G401 (cell line): ENCODE data around the gene TNFRSF4. TPM values are rescaled to one million over a fixed set of nuclear protein-coding genes. Genes with fewer than 3 reads are reported as not detected.
"Not testable (repeated sequence)": the region's sequence is repeated elsewhere in the genome, so short reads cannot be mapped to it uniquely, and the experiment has no call there.

Experiments used
- DNase-seq: peaks from one replicate; pipeline ENCODE4 v3.0.0-alpha.2; 2015; ENCODE audit warnings: low spot score
- in situ Hi-C: cut with HindIII; loops from 2 replicates; pipeline ENCODE4 v1.10.0; 2016; ENCODE audit warnings: low sequenced_read_pairs, mixed read lengths
- total RNA-seq: library from RNA; depleted of rRNA; stranded (reverse); fragments of >200 nt; shearing (Covaris generic); gene quantifications from 2 replicates; pipeline ENCODE4 v1.2.3, GENCODE V29; 2014; rRNA removed

Gene TNFRSF4
- total RNA-seq: not detected in 2 replicates

DNA sequence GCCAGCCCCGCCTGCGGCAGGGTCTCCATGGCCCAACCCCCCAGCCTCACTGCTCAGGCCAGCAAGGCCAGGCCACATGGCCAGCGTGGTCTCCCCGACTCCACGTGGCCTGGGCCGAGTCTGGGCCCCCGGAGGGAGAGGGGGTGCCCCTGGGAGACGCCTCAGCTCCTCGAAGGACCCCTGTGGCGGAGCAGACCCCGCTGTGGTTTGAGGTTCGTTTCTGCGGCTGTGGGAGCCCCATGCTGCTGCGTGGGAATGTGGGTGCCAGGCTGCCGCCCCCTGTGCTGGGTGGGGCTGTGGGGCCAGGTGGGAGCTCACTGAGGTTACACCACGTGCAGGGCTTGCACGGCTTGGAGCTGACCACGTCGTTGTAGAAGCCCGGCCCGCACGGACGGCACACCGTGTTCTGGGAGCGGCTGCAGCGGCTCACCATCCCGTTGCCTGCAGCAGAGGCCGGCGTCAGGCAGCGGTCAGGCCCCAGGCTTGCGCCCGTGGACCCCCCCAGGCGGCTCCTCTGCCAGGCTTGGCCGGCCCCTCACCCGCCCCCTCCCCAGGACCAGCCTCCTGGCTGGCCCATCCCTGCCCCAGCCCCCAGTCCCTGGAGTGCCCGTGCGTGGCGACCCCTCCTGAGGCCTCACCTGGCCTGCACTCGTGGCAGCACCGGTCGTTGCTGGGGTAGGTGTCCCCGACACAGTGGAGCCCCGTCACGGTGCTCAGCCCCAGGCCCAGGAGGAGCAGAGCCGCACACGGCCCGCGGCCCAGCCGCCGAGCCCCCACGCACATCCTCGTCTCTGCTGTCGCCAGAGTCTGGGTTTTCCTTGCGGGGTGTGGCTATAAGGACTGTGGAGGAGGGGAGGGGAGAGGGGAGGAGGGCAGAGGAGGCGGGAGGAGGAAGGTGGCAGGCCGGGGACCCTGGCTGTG is at the start of gene TNFRSF4:
TSS of gene TNFRSF4 (minus strand) at position 809 of the 921 bp plus-strand sequence. CDS start at position 783, 26 bp downstream.
- in situ Hi-C loops: no loop called here
- DNase-seq: no peak

DNA sequence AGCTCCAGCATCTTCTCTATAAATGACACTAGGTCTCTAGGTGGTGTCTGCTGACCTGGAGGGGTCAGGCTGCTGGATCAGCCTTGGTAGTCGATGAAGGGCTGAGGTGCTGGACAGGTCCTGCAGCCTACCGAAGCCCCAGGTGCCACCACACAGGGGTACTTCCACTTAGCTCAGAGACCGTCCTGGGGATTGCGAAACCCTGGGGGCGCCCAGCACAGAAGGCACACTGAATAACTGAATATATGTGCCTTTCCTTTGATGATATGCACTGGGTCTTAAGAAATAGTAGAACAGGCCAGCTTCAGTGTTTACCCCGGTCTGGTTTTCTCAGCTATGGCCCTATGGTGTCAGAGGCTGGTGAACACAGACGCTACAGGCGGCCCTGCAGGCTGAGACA is 48.8 kb upstream of the TNFRSF4 start:
- no peak for DNase-seq
- in situ Hi-C loops: no loop called here

DNA sequence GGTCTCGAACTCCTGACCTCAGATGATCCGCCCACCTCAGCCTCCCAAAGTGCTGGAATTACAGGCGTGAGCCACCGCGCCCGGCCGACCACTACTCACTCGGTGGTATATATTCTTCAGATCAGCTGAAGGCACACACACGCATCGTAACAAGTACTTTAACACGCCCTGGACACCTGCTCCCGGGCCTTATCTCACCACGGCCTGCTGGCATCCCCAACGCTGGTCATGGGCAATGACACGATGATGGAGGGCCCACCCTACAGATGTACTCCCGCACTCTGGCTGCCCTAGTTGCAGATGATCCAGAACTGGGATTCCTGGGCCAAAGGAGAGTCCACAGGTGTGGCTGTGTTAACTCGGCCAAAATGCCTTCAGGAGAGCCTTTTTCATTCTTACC is 48.1 kb upstream of the TNFRSF4 start:
- in situ Hi-C loops: no loop called here
- DNase-seq: no peak

DNA sequence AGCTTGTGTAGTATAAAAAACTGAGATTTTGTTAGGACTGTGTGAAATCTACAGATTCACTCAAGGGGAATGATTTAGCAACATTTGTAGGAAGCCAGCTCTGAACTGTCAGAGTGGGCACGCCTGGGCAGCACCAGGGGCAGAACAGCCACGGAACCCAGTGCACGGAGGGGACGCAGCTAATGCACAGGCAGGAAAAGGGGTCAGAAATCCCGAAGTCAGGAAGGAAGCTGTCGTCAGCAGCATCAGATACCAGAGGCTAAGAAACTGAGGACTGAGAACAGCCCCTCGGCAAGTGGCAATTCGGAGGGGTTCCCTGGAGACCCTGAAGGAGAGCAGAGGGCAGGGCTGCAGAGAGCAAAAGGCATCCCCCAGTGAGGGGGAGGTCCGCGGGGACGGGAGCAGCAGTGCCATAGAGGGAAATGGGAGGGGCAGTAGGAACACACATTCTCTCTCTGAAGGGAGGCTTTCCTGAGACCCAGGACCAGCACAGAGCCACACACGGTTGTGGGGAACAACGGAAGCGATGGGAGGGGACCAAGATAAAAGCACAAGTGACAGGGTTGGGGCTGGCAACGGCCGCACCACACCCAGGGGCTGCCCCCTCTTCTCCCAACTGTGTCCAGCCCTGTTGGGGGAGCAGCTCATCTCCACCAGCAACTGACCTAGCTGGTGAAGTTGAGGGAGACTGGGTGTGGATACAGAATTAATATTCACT is 47.0 kb upstream of the TNFRSF4 start:
- in situ Hi-C loops: no loop called here
- DNase-seq: no peak

DNA sequence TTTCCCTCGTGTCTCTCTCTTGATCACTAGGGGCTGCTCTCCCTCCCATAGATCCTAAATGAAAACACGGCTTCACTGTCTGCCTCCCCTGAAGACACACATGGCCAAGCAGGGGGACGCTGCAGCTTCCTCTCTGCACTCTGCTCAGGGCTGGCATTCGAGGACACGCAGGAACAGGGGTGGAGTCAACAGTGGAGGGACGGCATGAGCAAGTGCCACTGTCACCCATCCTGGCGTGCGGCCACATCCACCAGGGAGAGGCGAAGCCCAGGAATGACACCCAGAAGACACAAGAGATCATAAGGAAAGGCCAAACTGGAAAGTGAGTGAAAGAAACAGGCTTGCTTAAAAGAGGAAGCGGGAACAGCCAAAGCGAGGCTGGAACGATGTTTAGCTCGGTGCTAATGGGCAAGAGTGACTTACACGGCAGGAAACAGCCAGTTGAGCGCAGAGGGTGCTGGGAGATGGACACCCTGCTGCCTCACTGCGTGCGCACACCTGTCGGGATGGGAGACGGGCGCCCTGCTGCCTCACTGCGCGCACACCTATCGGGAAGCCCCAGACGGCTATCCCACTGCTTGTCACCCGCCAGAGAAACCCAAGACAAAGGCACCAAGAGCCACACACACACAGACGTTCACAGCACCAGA is 46.1 kb upstream of the TNFRSF4 start:
- in situ Hi-C loops: no loop called here
- DNase-seq: no peak

DNA sequence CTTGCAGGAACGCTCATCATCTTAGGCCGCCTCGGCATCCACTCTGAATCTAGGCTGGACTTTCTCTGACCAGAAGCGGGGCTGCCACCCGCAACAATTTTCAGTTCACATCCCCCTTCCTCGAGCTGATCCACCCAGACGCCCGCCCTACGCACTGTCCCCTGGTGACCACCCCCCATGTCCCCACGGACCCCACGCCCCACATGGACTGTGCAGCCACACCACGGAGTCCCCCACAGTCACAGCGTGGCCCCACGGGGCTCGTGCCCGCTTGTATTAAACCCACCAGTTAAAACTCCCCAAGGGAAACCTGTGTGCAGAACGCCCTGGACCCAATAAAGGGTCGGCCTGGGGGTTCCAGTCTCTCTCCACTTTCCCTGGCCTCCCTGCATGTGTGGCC is 45.6 kb upstream of the TNFRSF4 start:
- no peak for DNase-seq
- in situ Hi-C loops: no loop called here

DNA sequence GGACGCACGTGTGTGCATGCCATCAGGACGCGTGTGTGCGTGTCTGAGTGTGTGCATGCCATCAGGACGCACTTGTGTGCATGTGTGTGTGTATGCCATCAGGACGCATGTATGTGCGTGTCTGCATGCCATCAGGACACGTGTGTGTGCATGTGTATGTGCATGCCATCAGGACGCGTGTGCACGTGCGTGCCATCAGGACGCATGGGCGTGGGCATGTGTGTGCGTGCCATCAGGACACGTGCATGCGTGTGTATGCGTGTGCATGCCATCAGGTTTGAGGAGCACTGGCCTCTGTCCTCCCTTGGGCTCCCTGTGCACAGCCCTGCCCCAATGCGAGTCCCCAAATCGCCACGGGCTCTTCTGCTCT is 45.2 kb upstream of the TNFRSF4 start:
- no peak for DNase-seq
- in situ Hi-C loops: no loop called here

DNA sequence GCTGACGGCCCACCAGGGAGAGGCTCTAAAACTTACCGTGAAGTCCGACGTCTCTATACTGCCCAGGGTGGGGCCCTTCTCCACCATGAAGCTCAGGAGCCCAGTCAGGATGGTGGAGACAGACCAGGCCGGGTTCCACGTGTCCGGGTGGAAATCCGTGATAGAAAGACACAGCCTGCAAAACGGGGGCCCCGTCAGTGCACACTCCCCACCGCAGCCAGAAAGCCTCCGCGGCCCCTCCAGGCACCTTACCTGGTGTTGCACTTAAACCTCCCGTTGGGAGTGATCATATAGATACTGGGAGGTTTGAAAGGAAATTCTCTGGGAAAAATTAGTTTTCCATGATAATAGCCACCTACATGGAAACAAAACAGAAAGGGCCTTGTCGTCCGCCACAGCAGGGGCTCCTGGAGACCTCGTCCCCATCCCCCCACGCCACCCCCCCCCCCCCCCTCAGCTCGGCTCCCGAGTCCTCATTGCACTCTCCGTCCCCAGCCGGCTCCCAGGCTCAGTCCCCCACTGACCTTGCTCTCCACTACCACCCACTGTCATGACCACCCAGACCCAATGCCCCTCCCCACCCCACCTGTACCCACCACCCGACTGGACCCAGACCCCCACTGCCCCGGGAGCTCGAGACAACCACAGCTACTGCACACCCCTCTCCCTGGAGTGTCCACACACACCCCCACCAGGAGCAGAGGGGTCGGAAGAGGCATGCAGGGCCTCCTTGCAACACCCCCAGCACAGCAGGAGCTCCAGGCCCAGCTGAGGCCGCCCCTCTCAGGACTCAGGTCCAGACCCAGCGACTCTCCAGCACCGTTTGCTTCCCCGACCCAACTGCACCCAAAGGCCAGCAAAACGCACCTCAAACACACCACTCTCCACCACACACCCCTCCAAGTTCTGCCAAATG is 43.3 kb upstream of the TNFRSF4 start:
- in situ Hi-C loops: no loop called here
- DNase-seq: no peak

DNA sequence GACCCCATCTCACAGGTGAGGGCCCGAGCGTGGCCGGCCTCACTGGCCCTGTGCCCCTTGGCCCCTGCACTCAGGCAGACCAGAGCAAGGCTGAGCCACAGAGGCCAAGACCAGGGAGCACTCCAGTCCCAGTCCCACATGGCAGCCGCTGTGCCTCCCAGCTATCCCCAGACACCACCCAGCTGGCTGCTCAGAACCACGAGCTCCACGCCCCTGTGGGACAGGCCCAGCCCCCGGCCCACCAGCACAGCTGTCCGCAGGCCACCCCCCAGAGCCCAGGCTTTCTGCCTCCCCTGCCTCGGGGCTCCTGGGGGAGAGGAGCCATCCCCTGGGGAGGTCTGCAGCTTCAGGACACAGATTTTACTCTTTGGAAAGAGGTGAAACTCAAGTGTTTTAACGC is 41.7 kb upstream of the TNFRSF4 start:
- in situ Hi-C loops: no loop called here

DNA sequence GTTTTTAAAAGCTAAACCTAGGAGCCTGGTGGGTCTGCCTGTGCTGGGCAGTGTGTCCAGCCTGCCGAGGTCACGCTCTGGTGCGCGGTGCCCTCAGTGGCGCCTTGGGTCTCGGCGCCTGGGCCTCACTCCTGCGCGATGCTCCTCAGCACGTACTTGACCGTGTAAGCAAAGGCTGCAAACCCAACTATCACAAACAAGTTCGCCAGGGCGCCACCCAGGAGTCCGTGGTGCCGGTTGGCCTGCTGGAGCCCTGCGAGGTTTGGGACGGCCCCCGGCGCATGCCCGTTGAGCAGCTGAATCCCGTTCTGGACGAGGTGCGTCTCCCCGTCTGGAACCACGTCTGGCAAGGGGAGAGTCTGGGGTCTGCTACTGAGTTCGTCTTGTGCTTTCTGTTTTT is 41.1 kb upstream of the TNFRSF4 start:
- in situ Hi-C loops: no loop called here
- DNase-seq: no peak

More for the DNA sequence above, 41.7 kb upstream of the TNFRSF4 start:
- DNase-seq: no peak

DNA sequence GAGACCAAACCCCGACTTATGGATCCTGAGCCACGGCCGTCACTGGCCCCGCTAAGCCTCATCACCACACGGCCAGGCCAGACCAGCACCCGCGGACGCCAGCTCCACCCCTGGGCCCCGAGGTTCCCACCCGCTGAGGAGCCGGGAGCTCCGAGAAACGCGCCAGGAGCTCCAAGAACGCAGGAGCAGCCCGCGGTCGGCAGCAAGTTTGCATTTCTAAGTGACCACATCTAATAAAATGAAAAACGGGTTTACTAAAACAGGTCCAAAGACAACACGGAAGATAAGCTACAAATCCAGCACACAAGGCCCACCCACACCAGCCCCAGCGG is 40.7 kb upstream of the TNFRSF4 start:
- no peak for DNase-seq
- in situ Hi-C loops: no loop called here

DNA sequence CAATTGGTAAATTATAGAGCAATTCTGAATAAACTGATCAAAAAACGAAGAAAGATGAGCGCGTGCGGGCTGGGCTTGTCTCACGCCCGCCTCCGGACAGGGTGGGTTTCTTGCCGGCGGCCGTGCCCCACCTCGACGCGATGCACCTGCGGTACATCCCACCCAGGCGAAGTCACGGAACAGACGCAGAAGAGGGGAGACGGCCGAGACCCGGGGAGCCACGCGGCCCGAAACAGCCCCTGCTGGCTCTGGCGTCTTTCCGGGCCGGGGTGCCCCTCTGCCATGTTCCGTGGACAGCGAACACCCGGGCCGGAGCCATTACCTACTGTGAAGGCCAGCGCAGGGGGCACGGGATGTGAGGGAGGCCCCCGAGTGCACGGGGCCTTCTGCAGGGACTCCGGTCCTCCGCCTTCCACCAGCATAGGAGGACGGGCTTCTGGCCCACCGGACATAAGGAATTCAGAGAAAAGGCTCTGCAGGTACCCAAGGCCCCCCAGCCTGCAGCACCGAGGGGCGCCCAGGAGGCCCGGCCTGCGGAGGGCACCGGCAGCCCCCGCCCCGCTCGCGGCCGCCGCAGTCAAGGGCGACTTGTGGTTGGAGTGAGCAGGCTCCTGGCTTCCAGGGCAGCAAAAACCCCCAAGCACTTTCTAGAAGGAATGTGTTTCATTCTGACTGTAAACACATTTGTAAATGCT is 40.2 kb upstream of the TNFRSF4 start:
- in situ Hi-C loops: no loop called here

DNA sequence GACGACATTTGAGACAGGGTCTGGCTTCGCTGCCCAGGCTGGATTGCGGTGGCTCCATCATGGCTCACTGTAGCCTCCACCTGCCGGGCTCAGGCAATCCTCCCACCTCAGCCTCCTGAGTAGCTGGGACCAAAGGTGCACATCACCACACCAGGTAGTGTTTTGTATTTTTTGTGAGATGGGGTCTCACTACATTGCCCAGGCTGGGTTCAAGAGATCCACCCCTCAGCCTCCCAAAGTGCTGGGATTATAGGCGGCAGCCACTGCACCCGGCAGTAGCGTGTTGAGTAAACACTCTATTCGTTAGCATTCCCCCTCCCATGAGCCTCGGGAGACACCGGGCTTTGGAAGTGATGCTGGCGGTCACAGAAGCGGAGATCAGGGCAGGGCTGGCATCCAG is 39.4 kb upstream of the TNFRSF4 start:
- no peak for DNase-seq
- in situ Hi-C loops: no loop called here

More for the DNA sequence above, 40.2 kb upstream of the TNFRSF4 start:
- no peak for DNase-seq

DNA sequence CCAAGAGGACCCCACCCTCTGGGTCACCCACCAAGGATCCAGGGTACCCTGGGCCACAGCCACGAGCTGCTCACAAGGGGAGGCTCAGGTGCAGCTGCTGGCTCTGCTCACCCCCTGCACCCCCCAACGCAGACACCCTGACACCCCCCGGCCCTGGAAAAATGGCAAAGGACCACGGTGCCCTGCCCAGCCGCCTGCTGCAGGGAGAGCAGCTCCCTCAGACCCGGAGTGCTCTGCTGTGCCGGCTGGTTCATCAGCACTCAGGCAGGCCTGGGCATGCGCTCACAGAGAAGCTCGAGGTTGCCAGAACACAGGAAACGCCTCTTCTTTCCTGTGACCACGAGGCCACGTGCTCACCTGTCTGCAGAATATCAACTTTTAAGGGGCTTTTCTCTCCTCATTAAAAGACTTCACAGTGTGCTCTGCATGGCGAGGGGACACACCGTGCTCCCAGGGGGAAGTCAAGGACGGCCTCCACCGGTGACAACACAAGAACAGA is 36.9 kb upstream of the TNFRSF4 start:
- DNase-seq: no peak
- in situ Hi-C loops: no loop called here

DNA sequence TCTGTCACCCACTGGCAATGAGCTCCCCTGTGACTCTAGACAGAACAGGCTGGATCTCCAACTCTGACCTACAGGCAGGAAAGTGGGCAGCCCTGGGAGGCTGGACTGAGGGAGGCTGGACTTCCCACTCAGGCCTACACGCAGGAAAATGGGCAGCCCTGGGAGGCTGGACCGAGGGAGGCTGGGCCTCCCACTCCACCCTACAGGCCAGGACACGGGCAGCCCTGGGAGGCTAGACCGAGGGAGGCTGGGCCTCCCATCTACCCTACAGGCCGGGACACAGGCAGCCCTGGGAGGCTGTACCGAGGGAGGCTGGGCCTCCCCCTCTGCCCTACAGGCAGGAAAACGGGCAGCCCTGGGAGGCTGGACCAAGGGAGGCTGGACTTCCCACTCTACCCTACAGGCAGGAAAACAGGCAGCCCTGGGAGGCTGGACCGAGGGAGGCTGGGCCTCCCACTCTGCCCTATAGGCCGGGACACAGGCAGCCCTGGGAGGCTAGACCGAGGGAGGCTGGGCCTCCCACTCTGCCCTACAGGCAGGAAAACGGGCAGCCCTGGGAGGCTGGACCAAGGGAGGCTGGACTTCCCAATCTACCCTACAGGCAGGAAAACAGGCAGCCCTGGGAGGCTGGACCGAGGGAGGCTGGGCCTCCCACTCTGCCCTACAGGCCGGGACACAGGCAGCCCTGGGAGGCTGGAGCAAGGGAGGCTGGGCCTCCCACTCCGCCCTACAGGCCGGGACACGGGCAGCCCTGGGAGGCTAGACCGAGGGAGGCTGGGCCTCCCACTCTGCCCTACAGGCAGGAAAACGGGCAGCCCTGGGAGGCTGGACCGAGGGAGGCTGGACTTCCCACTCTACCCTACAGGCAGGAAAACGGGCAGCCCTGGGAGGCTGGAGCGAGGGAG is 34.3 kb upstream of the TNFRSF4 start:
- in situ Hi-C loops: not testable (repeated sequence)

DNA sequence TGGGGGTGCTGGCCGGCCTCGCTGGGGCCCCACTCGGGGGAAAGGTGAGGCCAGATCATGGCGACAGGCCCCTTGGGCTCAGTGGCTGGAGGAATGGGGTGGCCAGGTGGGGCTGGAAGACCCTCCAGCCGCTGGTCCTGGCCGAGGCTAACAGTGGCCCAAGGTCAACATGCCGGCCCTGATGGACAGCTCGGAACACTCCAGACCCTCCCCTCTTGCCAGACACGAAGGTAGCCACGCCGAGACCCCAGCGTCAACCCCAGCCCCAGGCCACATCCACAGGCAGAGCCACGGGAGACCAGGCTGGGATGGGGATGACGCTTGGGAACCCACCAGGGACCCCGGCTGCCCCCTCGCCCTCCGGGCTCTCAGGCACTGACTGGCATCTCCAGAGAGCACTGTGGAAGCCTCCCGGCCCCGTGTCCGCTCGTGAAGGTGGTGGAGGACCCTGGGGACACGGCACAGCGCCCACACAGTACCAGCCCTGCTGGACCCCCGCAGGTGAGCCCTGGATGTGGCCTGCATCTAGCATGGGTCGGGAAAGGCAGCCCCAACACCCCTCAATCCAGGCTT is 33.5 kb upstream of the TNFRSF4 start:
- DNase-seq: no peak
- in situ Hi-C loops: no loop called here

More for the DNA sequence above, 34.3 kb upstream of the TNFRSF4 start:
- DNase-seq: not testable (repeated sequence)
